Measurements from ENCODE around the gene MGAT3.

MGAT3 gene

GRCh38 chr22:39482768-39483167, 26.0 kb downstream of the MGAT3 start:
- intact Hi-C loops (cut with DNase I) = no loop called here
- DNase-seq = no peak

DNA sequence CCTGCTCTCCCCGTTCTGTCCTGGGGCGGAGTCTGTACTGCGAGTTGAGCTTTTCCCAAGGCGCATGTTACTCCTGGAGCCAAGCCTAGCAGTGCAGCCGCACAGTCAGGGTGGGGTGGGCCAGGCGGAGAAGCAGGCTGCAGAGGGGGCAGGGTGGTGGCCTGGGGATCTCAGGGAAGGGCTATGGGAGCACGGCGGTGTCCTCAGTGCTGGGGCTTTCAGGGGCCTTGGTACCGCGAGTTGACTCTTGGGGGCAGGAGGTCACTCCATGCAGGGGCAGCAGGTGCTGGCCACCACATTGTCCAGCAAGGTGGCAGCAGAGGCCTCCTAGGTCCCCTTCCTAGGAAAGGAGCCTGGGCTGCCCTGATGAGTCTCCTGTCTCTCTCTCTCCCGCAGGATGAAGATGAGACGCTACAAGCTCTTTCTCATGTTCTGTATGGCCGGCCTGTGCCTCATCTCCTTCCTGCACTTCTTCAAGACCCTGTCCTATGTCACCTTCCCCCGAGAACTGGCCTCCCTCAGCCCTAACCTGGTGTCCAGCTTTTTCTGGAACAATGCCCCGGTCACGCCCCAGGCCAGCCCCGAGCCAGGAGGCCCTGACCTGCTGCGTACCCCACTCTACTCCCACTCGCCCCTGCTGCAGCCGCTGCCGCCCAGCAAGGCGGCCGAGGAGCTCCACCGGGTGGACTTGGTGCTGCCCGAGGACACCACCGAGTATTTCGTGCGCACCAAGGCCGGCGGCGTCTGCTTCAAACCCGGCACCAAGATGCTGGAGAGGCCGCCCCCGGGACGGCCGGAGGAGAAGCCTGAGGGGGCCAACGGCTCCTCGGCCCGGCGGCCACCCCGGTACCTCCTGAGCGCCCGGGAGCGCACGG, 30.4 kb downstream of the MGAT3 start:
- peak in 8 of 42 donors; percentile 45 to 78 (median 58) for DNase-seq
- intact Hi-C loops (cut with DNase I) = no loop called here

- intact Hi-C loops (cut with DNase I) = no loop called here
- no peak for DNase-seq
These were observed 31.2 kb downstream of the MGAT3 start for GRCh38 chr22:39487826-39488520.

- intact Hi-C loops (cut with DNase I) = no loop called here
- DNase-seq = no peak
These were observed 31.8 kb downstream of the MGAT3 start for GRCh38 chr22:39488563-39489083.

DNA sequence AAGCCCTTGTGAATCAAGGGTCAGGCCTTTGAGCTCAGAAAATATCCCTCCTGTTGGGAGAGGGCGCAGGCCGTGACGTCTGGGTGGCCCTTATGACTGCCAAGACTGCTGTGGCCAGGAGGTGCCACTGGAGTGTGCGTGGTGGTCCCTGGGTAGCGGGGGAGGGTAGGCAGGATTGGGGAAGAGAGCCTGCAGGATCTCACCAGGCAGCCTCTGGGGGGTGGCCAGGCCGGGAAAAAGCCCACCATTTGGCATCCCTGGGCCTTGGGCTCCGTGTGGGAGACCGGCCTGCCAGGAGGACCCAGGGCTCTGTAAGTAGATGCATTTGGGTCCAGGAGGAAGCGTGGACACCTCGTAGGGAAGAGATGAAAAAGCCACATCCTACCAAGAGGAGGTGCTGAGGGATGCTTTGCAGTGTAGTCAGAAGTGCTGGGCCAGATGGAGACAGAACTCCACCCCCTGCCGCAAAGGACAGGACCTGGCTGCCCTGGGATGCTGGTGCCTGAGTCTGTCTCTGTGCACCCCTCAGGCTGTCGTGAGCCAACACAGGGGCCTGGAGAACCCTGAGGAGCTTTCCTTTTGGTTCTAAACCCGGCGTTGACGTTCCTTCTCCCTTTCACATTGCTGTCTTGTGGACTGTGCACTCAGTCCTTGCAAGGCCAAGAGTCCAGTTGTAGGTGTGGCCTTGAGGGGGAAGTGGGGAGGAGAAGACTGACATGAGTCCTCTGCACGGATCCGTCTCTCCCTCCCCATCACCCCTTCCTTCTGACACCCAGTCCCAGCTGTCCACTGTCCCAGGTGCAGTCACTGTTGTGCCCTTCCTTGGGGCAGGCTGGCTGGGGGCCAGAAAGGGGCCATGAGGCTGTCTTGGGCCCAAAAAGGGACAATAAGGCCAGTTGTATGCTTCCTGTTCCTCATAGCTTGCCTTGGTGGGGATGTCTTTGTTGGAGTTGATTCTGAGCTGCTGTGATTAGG, 32.6 kb downstream of the MGAT3 start:
- no peak for DNase-seq
- intact Hi-C loops (cut with DNase I) = no loop called here

DNA sequence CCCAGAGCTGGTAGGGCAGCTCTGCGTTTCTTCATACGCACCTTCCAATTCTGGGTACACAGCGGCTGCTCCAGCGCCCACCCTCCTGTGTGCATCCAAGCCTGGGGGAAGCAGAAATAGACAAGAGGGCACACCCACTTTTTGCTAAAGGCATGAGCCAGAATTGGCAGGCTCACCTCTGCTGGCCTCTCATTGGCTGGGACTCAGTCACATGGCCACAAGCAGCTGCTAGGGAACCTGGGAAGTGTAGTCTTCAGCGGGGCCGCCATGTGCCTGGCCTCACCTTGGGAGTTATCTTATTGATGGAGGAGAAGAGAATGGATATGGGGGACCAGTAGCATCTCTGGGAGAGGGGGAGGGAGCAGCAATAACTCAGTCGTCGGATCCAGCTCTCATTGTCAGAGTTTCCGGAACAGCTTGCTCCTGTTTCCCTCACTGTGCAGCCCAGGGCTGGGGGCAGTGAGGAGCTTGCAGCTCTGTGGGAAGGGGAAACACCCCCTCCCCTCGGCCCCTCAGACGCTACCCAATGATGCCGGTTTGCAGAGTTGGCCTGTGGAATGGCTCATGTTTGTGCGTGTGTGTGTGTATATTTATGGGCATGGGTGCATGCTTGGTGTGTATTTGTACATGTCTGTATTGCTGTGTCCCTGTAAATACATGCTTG, 33.5 kb downstream of the MGAT3 start:
- peak; percentile 81 to 97 (median 92) for DNase-seq
- intact Hi-C loops (cut with DNase I) = no loop called here

DNA sequence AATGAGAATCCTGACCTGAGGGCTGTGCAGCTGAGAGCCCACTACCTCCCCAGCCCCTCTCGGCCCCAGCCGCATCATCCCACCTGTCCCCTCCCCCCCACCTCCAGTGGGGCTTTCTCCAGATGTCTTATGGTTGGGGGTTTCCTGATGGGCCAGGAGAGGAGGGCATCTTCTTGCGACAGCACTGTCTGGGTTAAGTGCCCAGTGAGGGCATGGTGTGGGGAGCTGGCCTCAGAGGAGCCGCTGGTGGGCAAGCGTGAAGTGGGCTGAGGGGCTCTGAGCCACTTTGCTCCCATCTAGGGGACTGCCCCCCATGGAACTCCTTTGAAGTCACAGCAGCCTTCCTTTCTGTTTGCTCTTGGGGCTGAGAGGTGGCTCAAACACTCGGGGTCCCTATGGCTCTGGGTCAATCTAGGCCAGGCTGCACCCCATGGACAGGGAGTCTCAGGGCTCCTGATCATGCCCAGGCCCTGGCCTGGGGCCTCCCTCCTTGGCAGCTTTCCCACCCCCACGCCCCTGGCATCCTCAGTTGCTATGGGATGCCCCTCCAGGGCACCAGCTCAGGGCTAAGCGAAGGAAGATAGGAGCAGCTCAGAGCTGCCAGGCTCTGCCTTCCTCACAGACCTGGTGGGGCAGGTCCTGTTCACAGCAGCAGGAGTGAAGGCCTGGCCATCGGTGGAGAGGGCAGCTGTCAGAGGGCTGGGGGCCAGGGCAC, 34.3 kb downstream of the MGAT3 start:
- no peak for DNase-seq
- intact Hi-C loops (cut with DNase I) = no loop called here

DNA sequence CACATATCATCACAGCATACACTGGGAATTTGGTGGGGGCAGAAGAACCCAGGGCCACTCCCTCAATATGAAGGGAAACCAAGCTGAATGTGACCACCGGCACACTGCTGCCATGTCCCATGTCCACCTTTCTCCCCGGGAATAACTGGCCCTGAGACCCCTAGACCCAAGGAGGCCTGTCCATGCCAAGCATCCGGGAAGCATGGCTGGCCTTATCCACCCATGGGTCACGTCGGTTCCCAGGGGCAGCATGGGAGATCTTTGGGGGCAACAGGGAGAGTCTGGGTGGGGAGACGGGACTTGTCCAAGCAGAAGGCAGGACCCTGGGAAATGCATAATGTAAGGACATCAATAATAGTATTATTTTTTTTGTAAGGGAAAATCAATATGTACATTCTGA, 34.9 kb downstream of the MGAT3 start:
- no peak for DNase-seq
- intact Hi-C loops (cut with DNase I) = no loop called here

DNA sequence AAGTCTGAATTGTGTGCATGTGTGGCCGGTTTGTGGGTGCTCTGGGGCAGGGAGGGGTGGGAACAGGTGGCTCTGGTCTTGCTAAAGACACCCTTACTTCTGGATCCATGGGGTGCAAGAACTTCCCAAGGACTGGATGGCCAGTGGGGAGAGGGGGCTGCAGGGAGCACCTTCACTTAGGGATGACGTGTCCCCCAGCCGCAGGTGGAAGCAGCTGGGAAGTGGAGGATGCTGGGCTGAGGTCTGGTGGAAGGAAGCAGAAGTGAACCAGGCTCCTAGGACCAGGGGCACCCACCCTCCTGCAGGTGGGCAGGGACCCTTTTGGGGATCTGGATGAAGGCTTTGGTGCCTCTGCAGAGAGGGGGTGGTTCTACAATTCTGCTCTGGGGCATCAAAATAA, 35.4 kb downstream of the MGAT3 start:
- intact Hi-C loops (cut with DNase I) = no loop called here
- DNase-seq = no peak

DNA sequence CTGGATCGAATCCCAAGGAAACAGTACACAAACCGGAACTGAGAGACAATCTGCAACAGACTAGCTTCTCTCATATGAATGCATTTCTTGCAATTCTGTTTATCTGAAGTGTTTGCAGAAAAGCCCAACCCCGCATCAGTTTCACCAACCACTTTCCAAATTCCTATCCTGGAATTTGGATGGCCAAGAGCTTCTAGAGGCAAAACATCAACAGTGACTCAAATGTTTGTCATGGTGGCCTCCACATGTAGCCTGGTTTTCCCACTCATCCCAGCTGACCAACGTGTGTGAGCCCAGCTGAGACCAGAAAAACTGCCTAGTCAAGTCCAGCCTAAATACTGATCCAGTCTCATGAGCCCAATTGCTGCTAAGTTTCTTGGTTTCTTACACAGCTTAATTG, 36.9 kb downstream of the MGAT3 start:
- intact Hi-C loops (cut with DNase I) = no loop called here
- no peak for DNase-seq

DNA sequence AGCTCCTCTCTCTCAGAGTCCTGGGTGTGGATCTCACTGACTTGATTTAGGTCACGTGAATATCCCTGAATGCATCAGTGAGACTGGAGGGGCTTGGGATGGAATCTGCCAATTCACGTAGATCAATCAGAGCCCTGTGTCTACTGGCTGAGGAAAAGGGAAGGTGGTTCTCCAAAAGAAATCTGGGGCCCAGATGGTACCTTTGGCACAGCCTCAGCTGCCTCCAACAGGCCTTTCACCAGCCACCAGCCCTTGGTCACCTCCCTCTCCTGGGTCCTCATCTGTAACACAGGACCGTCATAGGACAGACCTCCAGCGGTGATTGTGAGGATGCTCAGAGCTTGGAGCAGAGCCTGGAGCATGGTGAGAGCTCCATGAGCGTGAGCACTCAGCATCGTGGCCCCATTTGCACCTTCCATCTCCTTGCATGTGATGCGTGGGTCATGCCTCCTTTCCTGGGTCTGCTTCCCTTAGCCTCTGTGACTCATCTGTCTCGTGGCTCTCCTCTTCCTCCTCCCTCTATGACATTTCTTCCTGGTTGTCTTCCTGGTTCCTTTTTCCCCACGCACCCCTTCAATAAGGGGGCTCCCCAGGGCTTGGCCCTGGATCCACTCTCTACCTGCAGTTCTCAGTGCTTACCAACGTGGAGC, 37.8 kb downstream of the MGAT3 start:
- DNase-seq = peak in 2 of 42 donors; percentile 26 to 42
- intact Hi-C loops (cut with DNase I) = no loop called here

- DNase-seq = peak; percentile 82 to 96 (median 92)
- intact Hi-C loops (cut with DNase I) = no loop called here
These were observed 39.5 kb downstream of the MGAT3 start for GRCh38 chr22:39496131-39496838.

DNA sequence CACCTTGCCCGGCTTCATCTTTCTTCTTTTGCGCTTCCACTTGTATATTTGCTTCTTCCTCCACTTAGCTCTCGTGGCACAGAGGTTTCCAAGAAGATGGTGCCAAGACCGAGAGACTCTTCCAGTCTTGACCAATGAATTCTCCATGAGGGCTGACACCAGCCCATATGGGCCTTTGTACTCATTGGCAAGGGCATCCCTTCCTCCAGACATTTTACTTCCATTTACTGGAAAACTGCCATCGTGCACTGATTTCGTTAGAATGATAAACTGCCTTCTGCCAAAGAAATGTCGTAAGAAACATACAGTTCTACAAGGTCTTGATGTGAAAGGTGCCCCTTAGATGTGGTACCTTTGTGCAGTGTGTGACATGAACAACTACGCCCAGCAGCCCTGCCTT, 40.6 kb downstream of the MGAT3 start:
- intact Hi-C loops (cut with DNase I) = no loop called here
- no peak for DNase-seq

DNA sequence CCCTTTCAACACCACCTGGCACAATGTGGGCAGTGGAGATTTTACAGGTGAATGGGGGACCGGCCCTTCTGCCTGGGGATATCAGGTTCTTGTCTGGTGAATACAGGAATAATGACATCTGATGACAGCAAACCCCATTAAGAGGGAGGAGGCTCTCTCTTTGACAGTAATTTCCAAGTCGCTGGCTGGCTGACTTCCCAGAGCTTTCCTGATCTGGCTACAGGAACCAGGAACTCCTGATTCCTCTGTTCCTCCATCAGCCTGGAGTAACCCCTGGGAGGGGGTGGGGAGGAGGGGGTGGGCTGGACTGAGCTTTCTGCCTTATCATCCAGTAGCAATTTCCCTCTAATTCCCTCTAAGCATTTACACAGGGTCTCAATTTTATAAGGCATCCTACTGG, 41.6 kb downstream of the MGAT3 start:
- intact Hi-C loops (cut with DNase I) = no loop called here
- peak in 17 of 42 donors; percentile 31 to 74 (median 59) for DNase-seq

GRCh38 chr22:39498802-39499201, 42.0 kb downstream of the MGAT3 start:
- intact Hi-C loops (cut with DNase I) = no loop called here
- peak in 19 of 42 donors; percentile 35 to 77 (median 66) for DNase-seq

DNA sequence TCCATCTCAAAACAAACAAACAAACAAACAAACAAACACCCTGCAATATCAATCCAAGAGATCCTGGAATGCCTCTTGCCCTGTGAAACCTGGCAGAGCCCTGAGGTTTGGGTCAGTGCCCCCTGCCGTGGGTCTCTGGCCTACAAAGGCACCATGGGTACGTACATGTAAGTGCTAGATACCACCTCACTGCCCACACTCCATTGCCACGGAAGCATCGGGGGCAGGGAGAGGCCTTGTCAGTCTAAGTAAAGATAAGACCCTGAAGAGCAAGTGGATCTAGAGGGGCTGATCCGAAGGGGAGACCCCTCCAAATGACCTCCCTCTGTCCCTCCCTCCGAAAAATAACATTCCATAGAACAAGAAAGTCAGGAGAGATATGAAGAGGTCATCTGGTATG, 43.3 kb downstream of the MGAT3 start:
- intact Hi-C loops (cut with DNase I) = loop anchor here (5.0 kb wide), 1 partner anchor 103 kb away; the partner anchor contains the start of gene TAB1
- no peak for DNase-seq

GRCh38 chr22:39501644-39502108, 44.9 kb downstream of the MGAT3 start:
- intact Hi-C loops (cut with DNase I) = loop anchor here (2.0 to 5.0 kb wide), 2 partner anchors 19 to 104 kb away; partner anchors contain the start of genes ATF4 and TAB1
- no peak for DNase-seq

All from head of caudate nucleus (tissue), 42 donors.